ENCODE results near the gene ADAM22. TPM values are rescaled to one million over a fixed set of nuclear protein-coding genes. Genes with fewer than 3 reads are reported as not detected.

The ADAM22 gene
- total RNA-seq, 1 experiment from 2014 or later = 7.0 TPM

GRCh38 chr7:87948371-87948770 is 14.3 kb downstream of the ADAM22 start:
- DNase-seq (ENCODE audit: low read depth) = no peak

DNA sequence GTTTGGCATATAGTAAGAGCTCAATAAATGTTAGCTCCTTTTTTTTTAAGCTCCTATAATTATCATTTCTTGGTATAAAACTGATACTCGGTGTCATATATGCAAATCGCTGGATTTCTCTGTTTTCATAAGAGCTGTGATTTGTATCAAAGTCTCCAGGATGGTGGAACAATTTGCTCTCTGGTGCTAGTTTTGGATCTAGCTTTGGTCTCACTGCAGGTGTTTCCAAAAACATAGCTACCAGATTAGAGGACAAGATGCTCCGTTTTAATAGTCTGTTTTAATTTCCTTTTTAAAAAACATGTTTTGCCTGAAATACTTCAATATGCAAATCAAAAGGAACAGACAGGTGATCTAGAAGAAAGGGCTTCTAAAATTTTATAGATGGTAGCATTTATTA is 25.3 kb downstream of the ADAM22 start:
- DNase-seq (ENCODE audit: low read depth) = no peak

GRCh38 chr7:87960239-87960638 is 26.2 kb downstream of the ADAM22 start:
- no peak for DNase-seq (ENCODE audit: low read depth)

- no peak for DNase-seq (ENCODE audit: low read depth)
These were observed 27.7 kb downstream of the ADAM22 start for GRCh38 chr7:87961754-87962153.

GRCh38 chr7:87966271-87966670 is 32.2 kb downstream of the ADAM22 start:
- no peak for DNase-seq (ENCODE audit: low read depth)

DNA sequence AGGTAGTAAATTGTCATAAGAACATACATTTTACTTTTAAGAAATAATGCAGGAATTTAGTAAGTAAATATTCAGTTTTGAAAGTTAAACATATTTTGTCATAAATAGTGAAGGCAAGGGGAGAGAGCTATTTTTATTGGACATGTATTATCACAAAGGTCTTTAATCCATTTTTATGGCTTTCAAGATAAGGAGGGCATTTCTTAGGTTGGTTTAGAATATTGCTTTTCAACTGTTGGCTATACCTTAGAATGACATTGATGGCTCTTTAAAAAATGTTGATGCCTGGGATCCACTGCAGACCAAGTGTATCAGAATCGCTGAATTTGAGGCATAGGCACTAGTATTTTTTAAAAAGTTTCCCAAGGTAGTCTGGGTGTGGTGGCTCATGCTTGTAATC is 34.0 kb downstream of the ADAM22 start:
- DNase-seq (ENCODE audit: low read depth) = no peak

DNA sequence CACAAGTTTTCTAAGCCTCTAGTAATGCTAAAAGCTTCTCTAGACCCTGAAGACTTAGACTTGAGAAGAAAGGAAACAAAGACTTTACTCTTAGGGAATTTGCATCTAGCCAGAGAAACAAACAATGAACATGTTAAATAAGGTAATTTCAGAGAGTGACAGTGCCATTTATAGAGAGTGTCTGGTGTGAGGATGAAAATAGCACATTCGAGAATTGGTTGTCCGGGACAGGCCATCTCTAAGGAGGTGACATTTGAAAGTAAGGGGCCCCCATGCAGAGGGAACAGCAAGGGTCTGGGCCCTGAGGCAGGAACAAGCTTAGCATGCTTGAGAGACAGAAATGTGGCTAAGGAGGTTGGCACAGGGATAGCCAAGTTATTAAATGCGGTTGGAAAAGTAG is 48.1 kb downstream of the ADAM22 start:
- DNase-seq (ENCODE audit: low read depth) = no peak

- DNase-seq (ENCODE audit: low read depth) = no peak
These were observed 50.0 kb downstream of the ADAM22 start for GRCh38 chr7:87984088-87984487.

DNA sequence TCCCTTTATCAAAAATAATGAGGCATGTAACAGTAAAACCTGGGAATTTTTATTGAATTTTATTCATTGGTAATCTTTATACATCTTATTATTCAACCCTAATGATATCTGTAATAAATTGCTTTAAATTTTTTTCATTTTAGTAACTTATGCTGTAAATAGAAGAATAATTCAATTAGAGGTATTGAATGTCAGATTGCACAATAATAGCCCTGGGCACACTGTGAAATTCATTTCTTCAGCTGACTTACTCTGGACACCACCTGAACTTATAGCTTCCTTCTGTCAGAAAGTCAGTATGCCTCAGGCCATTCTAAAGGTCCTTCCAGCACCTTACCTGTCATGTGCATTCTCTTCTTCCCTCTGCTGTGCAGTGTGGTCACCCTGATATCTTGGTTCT is 59.2 kb downstream of the ADAM22 start:
- no peak for DNase-seq (ENCODE audit: low read depth)

- no peak for DNase-seq (ENCODE audit: low read depth)
These were observed 65.2 kb downstream of the ADAM22 start for GRCh38 chr7:87999261-87999660.

DNA sequence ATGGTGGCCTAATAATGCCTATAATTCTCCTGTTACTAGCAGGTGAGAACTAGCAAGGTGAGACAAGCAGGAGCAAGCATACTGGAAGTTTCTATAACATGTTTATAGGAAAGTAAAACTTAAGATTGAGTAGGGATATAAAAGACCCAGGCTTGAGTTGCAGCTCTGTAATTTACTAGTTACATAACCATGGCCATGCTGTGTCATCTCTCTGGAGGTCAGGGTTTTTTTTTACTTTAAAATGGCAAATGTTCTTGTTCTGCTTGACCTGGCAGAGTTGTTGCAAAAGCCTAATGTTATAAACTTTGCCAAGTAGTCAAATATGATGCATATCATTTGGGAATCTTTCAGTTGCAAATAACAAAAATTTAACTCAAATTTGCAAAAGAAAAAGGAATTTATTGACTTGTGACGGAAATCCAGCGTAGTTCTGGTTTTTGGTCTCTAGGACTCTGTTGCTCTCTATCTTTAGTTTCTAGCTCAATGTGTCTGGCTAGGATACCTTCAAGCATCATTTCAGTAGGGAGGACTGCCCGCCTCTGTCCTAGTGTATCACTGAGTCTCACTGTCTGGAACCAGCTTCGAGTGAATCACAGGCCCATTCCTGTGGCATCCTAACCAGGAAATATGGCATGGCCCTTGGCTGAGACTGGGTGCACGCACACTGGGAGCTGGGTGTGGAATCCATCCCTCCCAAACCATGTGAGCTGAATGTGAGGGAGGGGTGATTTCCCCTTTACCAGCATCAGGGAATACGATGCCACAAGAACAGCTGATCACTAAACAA is 67.9 kb downstream of the ADAM22 start:
- DNase-seq (ENCODE audit: low read depth) = no peak

GRCh38 chr7:88002617-88003016 is 68.6 kb downstream of the ADAM22 start:
- no peak for DNase-seq (ENCODE audit: low read depth)

DNA sequence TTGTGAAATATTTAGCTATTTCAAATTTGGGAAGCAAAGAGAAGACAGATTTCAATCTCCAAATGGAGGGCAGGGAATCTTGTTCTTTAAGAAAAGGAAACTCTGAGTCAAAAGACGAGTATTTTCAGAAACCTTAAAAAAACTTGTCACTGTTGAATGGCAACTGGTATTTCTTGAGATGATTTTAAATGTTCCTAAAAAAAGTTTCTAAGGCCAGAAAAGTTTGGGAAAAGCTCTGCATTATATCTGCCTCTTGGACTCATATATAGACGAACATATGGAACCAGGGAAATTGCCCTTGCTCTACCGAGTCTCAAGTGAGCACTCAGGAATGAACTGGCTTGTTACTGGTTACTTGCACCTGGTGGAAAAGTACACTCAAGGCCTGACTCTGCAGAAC is 69.5 kb downstream of the ADAM22 start:
- no peak for DNase-seq (ENCODE audit: low read depth)

DNA sequence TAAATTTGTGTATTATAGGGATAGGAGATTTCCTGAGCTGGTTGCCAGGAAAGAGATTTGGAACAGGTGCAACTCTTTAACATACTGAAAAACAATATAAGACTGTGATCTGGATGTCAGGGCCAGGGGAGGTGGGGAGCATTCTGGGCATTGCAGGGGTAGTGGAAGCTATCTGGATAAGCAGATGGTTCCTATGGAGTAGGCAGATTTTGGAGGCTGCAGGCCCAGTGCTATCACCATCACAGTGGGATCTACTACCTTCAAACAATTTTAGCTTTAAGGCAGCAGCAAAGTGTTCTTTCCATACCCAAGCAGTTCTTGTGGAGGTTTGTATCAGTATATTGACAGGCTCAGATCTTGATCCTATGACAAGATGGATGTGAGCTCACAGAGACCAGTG is 71.1 kb downstream of the ADAM22 start:
- no peak for DNase-seq (ENCODE audit: low read depth)

DNA sequence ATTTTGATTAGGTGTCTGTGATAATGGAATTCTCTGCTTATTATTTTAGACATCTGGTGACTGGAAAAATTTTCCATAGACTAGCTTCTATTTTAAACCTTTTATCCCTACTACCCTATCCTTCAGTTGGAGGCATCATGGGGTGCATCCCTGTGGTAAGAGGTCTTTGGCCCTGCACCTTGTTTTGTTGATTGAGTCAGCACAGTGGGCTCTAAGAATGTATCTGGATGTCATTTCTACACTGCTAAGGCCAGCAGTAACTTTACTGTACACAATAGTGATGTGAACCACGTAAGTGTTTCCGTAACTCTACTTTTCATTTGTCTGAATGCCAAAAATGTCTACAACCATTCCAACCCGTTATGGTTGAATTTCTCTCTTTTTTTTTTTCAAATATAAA is 75.6 kb downstream of the ADAM22 start:
- DNase-seq (ENCODE audit: low read depth) = no peak

GRCh38 chr7:88012086-88012485 is 78.0 kb downstream of the ADAM22 start:
- DNase-seq (ENCODE audit: low read depth) = no peak

- DNase-seq (ENCODE audit: low read depth) = no peak
These were observed 79.9 kb downstream of the ADAM22 start for GRCh38 chr7:88013981-88014380.

GRCh38 chr7:88014581-88014980 is 80.5 kb downstream of the ADAM22 start:
- DNase-seq (ENCODE audit: low read depth) = no peak

DNA sequence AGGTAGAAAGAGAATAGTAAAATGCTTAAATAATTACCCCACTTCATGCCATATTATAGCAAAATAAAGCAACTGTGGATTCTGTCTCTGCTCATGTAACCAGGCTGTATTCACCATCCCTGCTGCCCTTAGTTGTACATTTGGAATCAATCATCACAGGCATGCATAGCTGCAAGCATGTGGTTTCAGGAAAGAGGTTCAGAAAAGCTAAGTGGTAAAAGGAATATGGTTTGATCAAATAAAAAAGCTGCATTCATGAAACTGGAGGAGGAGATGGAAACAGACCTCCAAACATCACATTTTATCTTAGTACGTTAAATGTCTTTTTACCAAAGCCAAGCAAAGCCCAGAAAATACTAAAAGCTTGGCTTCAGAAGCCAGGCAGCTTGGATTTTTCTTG is 81.3 kb downstream of the ADAM22 start:
- no peak for DNase-seq (ENCODE audit: low read depth)

DNA sequence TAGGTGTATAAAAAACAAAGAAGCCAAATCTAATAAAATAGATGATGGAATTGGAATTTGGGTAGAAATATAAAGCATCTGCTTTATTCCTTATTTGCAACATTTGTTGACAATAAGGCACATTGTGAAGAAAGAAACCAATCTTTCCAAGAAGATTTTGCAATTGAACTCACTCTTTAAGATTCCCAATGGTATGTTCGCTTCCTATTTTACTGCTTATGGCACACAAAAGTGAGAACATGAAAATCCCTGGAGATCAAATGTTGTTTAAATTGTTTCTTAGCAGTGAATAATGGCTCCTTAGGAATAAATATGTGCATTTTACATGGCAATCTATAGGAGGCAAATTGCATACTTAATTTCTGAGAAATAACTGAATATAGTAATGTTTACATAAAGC is 84.5 kb downstream of the ADAM22 start:
- DNase-seq (ENCODE audit: low read depth) = no peak

GRCh38 chr7:88020953-88021665 is 87.1 kb downstream of the ADAM22 start:
- DNase-seq (ENCODE audit: low read depth) = peak; percentile 64

- no peak for DNase-seq (ENCODE audit: low read depth)
These were observed 93.7 kb downstream of the ADAM22 start for GRCh38 chr7:88027724-88028123.

DNA sequence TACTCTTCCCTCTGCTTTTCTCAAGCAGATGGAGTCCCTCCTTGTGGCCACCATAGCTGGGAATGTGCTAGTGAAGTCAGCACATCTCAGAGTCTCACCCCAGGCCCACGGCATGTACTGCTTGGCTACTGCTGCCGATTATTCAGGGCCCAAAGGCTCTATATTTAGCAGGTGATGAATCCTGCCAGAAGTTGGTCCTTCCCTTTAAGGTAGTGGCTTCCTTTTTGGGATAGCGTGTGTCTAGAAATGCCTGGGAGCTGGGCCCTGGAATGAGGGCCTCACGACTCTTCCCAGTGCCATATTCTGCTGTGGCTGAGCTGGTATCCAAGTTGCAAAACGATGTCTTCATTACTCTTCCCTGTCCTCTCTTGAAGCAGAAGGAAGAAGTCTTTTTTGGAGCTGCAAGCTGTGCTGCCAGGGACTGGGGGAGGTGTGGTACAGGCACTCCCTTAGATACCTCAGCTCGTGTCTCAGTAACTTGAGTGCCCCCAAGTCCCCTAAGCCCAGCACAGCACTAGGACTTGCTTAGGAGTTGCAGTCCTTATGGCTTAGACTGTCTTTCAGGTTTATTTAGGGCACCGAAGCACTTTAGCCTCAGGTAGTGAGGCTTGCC is 100.1 kb downstream of the ADAM22 start:
- no peak for DNase-seq (ENCODE audit: low read depth)

Measured in HT1080 (cell line).